Measurements from ENCODE around the gene P3R3URF.

Gene P3R3URF

DNA sequence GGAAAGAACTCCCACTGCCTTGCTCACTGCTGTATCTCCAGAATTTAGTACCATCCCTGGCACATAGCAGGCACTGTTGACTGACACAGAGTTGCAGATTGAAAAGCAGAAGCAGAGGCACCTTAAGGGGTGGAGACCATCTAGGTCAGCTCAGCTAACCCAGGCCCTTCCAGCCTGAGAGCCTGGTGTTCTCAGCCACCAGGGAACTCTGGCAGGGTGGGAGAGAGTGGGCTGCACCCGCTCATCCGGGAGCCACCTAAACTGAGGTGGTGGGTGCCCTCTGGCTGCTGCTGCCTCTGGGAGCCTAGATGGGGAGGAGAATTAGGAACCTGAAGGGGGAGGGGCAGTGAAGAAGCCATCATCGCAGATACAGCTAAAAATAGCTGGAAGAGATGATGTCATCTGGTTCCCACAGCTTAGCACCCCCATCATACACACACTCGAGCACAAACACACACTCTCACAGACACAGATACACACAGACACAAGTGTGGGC is 2.9 kb downstream of the P3R3URF start:
- Histone ChIP-seq H3K9ac (ENCODE audit: low read depth, low read length, poor library complexity, severe bottlenecking) (no peak overlapping the region), H2AFZ (ENCODE audit: low read length) (no peak overlapping the region), H3K4me2 (ENCODE audit: low read depth, low read length, poor library complexity, severe bottlenecking) (no peak overlapping the region)

GRCh38 chr1:46172321-46172720 is 4.0 kb downstream of the P3R3URF start:
- TF ChIP-seq EZH2phosphoT487 (IDR thresholded peaks at IDR 0.05; ENCODE audit: borderline replicate concordance) = no peak
- no peak for TF ChIP-seq CTCF (conservative IDR thresholded peaks at IDR 0.05; ENCODE audit: low read length)
- no peaks in the 10 kb centered on the region for H3K9me3 ChIP-seq (ENCODE audit: insufficient read depth, low read depth, low read length)
- H3K79me2 ChIP-seq (ENCODE audit: insufficient read depth, low read length) = no peaks in the 10 kb centered on the region
- no peak overlapping the region for H3K9ac ChIP-seq (ENCODE audit: low read depth, low read length, poor library complexity, severe bottlenecking)
- no peaks in the 10 kb centered on the region for H3K4me1 ChIP-seq (ENCODE audit: insufficient read depth, low read length, poor library complexity, severe bottlenecking)
- H4K20me1 ChIP-seq (ENCODE audit: insufficient read depth, low read length, poor library complexity, severe bottlenecking) = no peaks in the 10 kb centered on the region
- H3K4me3 ChIP-seq (ENCODE audit: low read length, poor library complexity, severe bottlenecking) = no peak overlapping the region
- H3K9me2 ChIP-seq (replicated peaks; ENCODE audit: low read depth, low read length) = no peaks in the 10 kb centered on the region
- no peak overlapping the region for H2AFZ ChIP-seq (ENCODE audit: low read length)
- no peaks in the 10 kb centered on the region for H3K27me3 ChIP-seq (ENCODE audit: insufficient read depth, low read length, poor library complexity, severe bottlenecking)
- H3K4me2 ChIP-seq (ENCODE audit: low read depth, low read length, poor library complexity, severe bottlenecking) = no peak overlapping the region
- no peaks in the 10 kb centered on the region for H3F3A ChIP-seq (ENCODE audit: low read depth)
- no peaks in the 10 kb centered on the region for H3K36me3 ChIP-seq (ENCODE audit: insufficient read depth, low read length)

More for the DNA sequence above, 2.9 kb downstream of the P3R3URF start:
- Histone ChIP-seq H3K9me2 (replicated peaks; ENCODE audit: low read depth, low read length) (no peaks in the 10 kb centered on the region), H3K4me3 (ENCODE audit: low read length, poor library complexity, severe bottlenecking) (no peak overlapping the region), H3K79me2 (ENCODE audit: insufficient read depth, low read length) (no peaks in the 10 kb centered on the region), H3K27me3 (ENCODE audit: insufficient read depth, low read length, poor library complexity, severe bottlenecking) (no peaks in the 10 kb centered on the region), H4K20me1 (ENCODE audit: insufficient read depth, low read length, poor library complexity, severe bottlenecking) (no peaks in the 10 kb centered on the region), H3K4me1 (ENCODE audit: insufficient read depth, low read length, poor library complexity, severe bottlenecking) (peaks cover under 1% of the 10 kb centered on the region), H3K9me3 (ENCODE audit: insufficient read depth, low read depth, low read length) (no peaks in the 10 kb centered on the region), H3F3A (ENCODE audit: low read depth) (no peaks in the 10 kb centered on the region), H3K36me3 (ENCODE audit: insufficient read depth, low read length) (no peaks in the 10 kb centered on the region)
- TF ChIP-seq CTCF (conservative IDR thresholded peaks at IDR 0.05; ENCODE audit: low read length) (no peak), EZH2phosphoT487 (IDR thresholded peaks at IDR 0.05; ENCODE audit: borderline replicate concordance) (no peak)

DNA sequence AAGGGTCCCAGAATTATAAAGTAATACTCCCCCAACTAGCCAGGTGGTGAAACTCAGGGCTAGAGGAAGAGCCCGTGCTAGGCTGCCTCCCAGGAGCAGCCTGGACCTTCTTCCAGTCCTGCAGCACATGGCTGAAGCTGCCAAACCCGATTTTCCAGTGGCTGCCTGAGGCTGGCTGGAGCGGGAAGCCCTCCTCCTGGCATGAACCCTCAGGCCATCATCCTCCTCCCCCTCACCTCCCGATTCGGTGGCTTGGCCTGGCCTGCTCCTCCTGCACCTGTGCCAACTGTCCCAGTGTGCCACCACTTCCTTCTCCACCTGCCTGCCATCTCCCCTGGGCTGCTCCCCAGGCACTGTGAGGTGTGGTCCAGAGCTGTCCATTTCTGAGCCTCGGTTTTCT is 4.4 kb downstream of the P3R3URF start:
- Histone ChIP-seq H3K9ac (ENCODE audit: low read depth, low read length, poor library complexity, severe bottlenecking) (no peak overlapping the region), H3K4me3 (ENCODE audit: low read length, poor library complexity, severe bottlenecking) (no peak overlapping the region), H3F3A (ENCODE audit: low read depth) (no peaks in the 10 kb centered on the region)

More for the DNA sequence above, 4.4 kb downstream of the P3R3URF start:
- Histone ChIP-seq H4K20me1 (ENCODE audit: insufficient read depth, low read length, poor library complexity, severe bottlenecking) (no peaks in the 10 kb centered on the region), H3K27me3 (ENCODE audit: insufficient read depth, low read length, poor library complexity, severe bottlenecking) (no peaks in the 10 kb centered on the region), H3K79me2 (ENCODE audit: insufficient read depth, low read length) (no peaks in the 10 kb centered on the region), H2AFZ (ENCODE audit: low read length) (no peak overlapping the region), H3K4me1 (ENCODE audit: insufficient read depth, low read length, poor library complexity, severe bottlenecking) (no peaks in the 10 kb centered on the region), H3K9me2 (replicated peaks; ENCODE audit: low read depth, low read length) (no peaks in the 10 kb centered on the region), H3K36me3 (ENCODE audit: insufficient read depth, low read length) (no peaks in the 10 kb centered on the region), H3K4me2 (ENCODE audit: low read depth, low read length, poor library complexity, severe bottlenecking) (no peak overlapping the region), H3K9me3 (ENCODE audit: insufficient read depth, low read depth, low read length) (no peaks in the 10 kb centered on the region)
- TF ChIP-seq EZH2phosphoT487 (IDR thresholded peaks at IDR 0.05; ENCODE audit: borderline replicate concordance) (no peak), CTCF (conservative IDR thresholded peaks at IDR 0.05; ENCODE audit: low read length) (no peak)

Data from Loucy (cell line).